ENCODE results near the gene NOL9. TPM values are rescaled to one million over a fixed set of nuclear protein-coding genes. Genes with fewer than 3 reads are reported as not detected.

Gene NOL9
- polyA plus RNA-seq: 2.2 and 4.6 TPM in 2 replicates

DNA sequence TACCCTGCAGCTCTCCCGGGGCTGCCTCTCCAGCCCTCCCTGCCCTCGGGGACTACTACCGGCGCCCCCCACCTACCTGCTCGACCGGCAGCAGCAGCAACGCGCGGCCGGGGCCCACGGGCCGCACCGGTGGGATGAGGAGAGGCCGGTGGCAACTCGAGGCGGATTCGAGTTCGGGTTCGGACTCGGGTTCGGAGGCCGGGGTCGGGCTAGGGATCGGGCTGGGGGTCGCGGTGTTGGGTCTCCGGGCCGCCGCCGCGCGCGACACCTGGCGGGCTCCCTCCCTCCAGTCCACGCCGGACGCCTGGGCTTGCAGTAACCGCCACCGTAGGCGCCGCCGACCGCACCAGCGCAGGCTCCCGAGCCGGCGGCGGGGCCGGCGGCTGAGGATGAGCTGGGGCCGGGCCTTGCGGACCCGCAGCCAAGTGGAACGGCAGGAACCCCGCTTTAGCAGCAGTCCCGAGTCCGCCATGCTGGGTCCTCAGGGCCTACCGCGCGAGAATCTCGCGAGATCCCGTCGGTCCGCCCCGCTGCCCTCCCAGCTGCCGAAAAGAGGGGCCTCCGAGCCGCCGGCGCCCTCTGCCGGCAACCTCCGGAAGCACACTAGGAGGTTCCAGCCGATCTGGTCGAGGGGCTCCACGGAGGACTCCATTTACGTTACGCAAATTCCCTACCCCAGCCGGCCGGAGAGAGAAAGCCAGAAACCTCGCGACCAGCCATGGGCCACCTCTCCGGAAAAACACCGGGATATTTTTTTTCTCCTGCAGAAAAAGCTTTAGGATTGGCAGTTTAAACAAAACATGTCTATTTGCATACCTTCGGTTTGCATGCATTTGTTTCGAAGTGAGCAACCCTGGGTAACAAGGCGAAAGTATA lies at the start of gene NOL9:
TSS of gene NOL9 (minus strand) at position 483 of the 876 bp plus-strand sequence. CDS start at position 472, 11 bp downstream.

DNA sequence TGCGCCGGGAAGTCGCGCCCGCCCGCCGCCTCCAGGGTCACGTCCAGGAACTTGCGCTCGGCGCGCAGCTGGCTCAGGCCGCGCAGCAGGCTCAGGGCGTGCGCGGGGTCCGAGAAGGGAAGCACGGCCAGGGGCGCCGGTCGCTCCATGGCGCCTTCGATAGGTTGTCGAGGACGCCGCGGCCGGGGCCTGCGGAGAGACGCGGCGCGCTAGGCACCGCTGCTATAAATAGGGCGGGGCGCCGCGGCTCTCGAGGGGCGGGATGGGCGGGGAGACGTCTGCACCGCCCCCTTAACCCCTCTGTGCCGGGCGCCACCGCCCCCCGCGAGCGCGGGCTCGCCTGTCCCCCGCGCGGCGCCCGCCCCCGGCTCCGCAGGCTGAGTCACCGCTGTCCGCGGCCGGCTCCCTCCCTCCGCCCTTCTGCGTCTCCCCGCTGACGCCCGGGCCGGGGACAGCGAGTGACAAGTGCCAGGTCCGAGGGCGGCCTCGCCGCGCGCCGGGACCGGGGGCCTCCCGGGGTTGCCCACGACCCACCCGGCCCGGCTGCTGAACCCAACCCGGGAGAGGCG lies 48.4 kb upstream of the NOL9 start, which contains the start of gene KLHL21:
TSS of gene KLHL21 (minus strand) at position 201 of the 569 bp plus-strand sequence. CDS start at position 149, 52 bp downstream.

DNA sequence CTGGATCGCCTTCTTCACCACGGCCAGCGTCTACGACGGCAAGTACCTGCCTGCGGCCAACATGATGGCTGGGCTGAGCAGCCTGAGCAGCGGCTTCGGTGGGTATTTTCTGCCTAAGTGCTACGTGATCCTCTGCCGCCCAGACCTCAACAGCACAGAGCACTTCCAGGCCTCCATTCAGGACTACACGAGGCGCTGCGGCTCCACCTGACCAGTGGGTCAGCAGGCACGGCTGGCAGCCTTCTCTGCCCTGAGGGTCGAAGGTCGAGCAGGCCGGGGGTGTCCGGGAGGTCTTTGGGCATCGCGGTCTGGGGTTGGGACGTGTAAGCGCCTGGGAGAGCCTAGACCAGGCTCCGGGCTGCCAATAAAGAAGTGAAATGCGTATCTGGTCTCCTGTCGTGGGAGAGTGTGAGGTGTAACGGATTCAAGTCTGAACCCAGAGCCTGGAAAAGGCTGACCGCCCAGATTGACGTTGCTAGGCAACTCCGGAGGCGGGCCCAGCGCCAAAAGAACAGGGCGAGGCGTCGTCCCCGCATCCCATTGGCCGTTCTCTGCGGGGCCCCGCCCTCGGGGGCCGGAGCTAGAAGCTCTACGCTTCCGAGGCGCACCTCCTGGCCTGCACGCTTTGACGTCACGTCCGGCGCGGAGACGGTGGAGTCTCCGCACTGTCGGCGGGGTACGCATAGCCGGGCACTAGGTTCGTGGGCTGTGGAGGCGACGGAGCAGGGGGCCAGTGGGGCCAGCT lies 25.2 kb upstream of the NOL9 start, which contains the start of gene ZBTB48:
TSS of gene ZBTB48 (plus strand) at position 621 of the 745 bp plus-strand sequence. CDS start 616 bp downstream, outside the sequence.

DNA sequence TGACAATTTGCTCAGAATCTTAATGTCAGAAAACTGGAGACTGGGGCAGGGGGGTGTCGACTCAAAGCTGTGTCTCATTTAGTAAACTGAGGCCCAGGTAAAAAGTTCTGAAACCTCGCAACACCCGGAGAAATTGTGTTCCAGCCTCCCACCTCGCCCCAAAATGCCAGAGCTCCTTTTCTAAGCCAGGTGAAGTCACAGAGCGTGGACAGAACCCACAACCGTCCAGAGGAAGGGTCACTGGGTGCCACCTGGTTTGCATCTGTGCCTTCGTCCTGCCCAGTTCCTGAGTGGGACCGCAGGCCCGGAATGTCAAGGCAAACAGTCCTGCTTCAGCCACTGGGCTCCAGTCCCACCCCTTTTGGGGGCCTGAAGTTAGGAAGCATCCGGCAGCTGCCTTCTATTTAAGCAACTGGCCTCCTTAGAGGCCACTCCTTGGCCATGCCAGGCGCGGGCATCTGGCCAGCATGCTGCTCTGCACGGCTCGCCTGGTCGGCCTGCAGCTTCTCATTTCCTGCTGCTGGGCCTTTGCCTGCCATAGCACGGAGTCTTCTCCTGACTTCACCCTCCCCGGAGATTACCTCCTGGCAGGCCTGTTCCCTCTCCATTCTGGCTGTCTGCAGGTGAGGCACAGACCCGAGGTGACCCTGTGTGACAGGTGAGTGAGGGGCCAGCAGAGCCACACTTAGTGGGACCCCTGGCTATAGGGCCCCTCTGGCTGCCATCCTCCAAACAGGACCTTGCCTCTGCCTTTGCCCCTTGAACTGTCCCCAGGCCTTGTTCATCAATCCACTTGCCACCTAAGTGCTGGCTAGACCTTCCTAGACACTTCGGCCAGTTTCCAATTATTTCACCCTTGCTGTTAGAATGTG lies 830 bp upstream of the NOL9 start, which contains the start of gene TAS1R1:
TSS of gene TAS1R1 (plus strand) at position 401 of the 872 bp plus-strand sequence. CDS start at position 468, 67 bp downstream.

DNA sequence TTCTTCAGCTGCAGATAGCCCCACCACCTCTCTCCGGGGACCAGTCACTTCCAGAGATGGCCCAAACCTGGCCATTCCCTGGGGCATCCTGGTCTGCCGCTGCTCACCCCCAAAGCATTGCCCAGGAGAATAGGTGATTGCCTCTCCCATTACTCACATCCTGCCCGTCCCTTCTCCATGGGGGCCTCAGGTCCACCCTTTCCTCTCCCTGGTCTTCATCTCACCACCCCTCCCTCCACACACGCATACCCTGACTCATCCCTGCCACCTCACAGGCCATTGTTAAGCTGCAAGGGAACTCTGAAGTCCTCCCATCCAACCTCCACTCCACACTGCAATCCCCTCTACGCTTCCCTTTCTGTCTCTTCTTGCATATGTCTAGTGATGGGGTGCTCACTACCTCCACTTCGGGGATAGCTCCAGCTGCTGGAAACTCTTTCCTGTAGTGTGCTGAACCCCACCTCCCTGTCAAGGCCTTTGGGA lies 62.8 kb downstream of the NOL9 start, which contains the start of gene PLEKHG5:
TSS of gene PLEKHG5 (minus strand) at position 188 of the 483 bp plus-strand sequence. CDS start 14,096 bp downstream, outside the sequence.

Other genes starting within 250 kb of the NOL9 start
- gene ACOT7, start 160.7 kb downstream of the NOL9 start, polyA plus RNA-seq: 153 and 161 TPM in 2 replicates
- gene HES2, start 134.6 kb downstream of the NOL9 start, polyA plus RNA-seq: not detected in 2 replicates
- 5.3 and 10.1 TPM in 2 replicates for gene ESPN, start 129.7 kb downstream of the NOL9 start, polyA plus RNA-seq
- gene TNFRSF25, start 88.3 kb downstream of the NOL9 start, polyA plus RNA-seq: 2.7 and 6.0 TPM in 2 replicates
- gene PLEKHG5, start 62.8 kb downstream of the NOL9 start, polyA plus RNA-seq: 1.8 and 2.4 TPM in 2 replicates
- gene TAS1R1, start 794 bp upstream of the NOL9 start, polyA plus RNA-seq: 0.35 TPM in 1 of 2 replicates, not detected in the other
- gene ZBTB48, start 25.5 kb upstream of the NOL9 start, polyA plus RNA-seq: 0.69 and 1.4 TPM in 2 replicates
- 1.6 and 2.7 TPM in 2 replicates for gene KLHL21, start 48.4 kb upstream of the NOL9 start, polyA plus RNA-seq
- gene PHF13, start 59.2 kb upstream of the NOL9 start, polyA plus RNA-seq: 2.1 and 2.3 TPM in 2 replicates
- 4.7 and 7.4 TPM in 2 replicates for gene THAP3, start 70.4 kb upstream of the NOL9 start, polyA plus RNA-seq
- gene DNAJC11, start 147.3 kb upstream of the NOL9 start, polyA plus RNA-seq: 26.0 and 32.5 TPM in 2 replicates
- gene CAMTA1, start 230.9 kb upstream of the NOL9 start, polyA plus RNA-seq: 153 and 194 TPM in 2 replicates